ENCODE results near the gene VPS54. TPM values are rescaled to one million over a fixed set of nuclear protein-coding genes. Genes with fewer than 3 reads are reported as not detected.

Gene VPS54
- total and polyA plus RNA-seq, 9 of the 15 experiments (the other 6 are each of a cell fraction or from before 2014, with no cell fraction given) = 4.9 to 23.2 (median 13.2) TPM

DNA sequence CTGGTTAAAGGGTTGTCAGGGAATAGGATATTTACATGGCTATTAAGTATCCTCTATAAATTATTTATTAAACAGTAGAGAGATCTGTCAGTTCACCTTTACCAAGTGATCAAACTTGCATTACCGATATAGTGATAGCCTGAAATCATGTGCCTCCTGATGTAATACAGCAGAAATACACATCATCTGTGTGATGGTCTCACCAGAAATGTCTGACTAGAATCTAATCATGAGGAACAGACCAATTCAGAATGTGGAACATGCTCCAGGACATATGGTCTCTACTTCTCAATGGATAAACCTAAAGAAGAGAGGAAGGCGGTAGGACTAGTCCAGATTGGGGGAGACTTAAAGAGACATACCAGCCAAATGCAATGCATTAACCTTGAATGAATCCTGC lies 6.2 kb downstream of the VPS54 start (continued):
- TF ChIP-seq, protein P1, sequence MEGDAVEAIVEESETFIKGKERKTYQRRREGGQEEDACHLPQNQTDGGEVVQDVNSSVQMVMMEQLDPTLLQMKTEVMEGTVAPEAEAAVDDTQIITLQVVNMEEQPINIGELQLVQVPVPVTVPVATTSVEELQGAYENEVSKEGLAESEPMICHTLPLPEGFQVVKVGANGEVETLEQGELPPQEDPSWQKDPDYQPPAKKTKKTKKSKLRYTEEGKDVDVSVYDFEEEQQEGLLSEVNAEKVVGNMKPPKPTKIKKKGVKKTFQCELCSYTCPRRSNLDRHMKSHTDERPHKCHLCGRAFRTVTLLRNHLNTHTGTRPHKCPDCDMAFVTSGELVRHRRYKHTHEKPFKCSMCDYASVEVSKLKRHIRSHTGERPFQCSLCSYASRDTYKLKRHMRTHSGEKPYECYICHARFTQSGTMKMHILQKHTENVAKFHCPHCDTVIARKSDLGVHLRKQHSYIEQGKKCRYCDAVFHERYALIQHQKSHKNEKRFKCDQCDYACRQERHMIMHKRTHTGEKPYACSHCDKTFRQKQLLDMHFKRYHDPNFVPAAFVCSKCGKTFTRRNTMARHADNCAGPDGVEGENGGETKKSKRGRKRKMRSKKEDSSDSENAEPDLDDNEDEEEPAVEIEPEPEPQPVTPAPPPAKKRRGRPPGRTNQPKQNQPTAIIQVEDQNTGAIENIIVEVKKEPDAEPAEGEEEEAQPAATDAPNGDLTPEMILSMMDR (IDR thresholded peaks at IDR 0.05 in 2 of 3, conservative IDR thresholded peaks at IDR 0.05 in 1 of 3; ENCODE audit: insufficient read depth in 2 of 3, low read depth in 1 of 3, low read length in 3 of 3) = no peak
- TF ChIP-seq, protein P2, sequence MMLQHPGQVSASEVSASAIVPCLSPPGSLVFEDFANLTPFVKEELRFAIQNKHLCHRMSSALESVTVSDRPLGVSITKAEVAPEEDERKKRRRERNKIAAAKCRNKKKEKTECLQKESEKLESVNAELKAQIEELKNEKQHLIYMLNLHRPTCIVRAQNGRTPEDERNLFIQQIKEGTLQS (IDR thresholded peaks at IDR 0.05) = peak; percentile 62; the same call in 1 of the 2 replicates
- TF ChIP-seq, protein P2 (CRISPR knock-in tag; conservative IDR thresholded peaks at IDR 0.05) = no peak
- TF ChIP-seq SRF (CRISPR knock-in tag; IDR thresholded peaks at IDR 0.05) = no peak
- TF ChIP-seq, protein P3, sequence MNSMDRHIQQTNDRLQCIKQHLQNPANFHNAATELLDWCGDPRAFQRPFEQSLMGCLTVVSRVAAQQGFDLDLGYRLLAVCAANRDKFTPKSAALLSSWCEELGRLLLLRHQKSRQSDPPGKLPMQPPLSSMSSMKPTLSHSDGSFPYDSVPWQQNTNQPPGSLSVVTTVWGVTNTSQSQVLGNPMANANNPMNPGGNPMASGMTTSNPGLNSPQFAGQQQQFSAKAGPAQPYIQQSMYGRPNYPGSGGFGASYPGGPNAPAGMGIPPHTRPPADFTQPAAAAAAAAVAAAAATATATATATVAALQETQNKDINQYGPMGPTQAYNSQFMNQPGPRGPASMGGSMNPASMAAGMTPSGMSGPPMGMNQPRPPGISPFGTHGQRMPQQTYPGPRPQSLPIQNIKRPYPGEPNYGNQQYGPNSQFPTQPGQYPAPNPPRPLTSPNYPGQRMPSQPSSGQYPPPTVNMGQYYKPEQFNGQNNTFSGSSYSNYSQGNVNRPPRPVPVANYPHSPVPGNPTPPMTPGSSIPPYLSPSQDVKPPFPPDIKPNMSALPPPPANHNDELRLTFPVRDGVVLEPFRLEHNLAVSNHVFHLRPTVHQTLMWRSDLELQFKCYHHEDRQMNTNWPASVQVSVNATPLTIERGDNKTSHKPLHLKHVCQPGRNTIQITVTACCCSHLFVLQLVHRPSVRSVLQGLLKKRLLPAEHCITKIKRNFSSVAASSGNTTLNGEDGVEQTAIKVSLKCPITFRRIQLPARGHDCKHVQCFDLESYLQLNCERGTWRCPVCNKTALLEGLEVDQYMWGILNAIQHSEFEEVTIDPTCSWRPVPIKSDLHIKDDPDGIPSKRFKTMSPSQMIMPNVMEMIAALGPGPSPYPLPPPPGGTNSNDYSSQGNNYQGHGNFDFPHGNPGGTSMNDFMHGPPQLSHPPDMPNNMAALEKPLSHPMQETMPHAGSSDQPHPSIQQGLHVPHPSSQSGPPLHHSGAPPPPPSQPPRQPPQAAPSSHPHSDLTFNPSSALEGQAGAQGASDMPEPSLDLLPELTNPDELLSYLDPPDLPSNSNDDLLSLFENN (IDR thresholded peaks at IDR 0.05; ENCODE audit: low read depth in 2 of 2, low read length in 2 of 2) = no peak
- TF ChIP-seq FOXA3 (CRISPR knock-in tag; conservative IDR thresholded peaks at IDR 0.05 in 1 of 2, IDR thresholded peaks at IDR 0.05 in 1 of 2) = no peak
- TF ChIP-seq, protein P4, sequence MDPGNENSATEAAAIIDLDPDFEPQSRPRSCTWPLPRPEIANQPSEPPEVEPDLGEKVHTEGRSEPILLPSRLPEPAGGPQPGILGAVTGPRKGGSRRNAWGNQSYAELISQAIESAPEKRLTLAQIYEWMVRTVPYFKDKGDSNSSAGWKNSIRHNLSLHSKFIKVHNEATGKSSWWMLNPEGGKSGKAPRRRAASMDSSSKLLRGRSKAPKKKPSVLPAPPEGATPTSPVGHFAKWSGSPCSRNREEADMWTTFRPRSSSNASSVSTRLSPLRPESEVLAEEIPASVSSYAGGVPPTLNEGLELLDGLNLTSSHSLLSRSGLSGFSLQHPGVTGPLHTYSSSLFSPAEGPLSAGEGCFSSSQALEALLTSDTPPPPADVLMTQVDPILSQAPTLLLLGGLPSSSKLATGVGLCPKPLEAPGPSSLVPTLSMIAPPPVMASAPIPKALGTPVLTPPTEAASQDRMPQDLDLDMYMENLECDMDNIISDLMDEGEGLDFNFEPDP (CRISPR knock-in tag; IDR thresholded peaks at IDR 0.05) = no peak
- no peak for TF ChIP-seq ZNF79 (CRISPR knock-in tag; IDR thresholded peaks at IDR 0.05; ENCODE audit: low read depth)
- no peak; the same call in 1 of the 2 replicates for TF ChIP-seq ATF7 (IDR thresholded peaks at IDR 0.05)
- TF ChIP-seq ZNF184 (CRISPR knock-in tag; IDR thresholded peaks at IDR 0.05) = no peak

Data from K562 (cell line).